NB4 (cell line): Measurements from ENCODE around the gene NUDT4.

Source experiments
- DNase-seq: peaks from one replicate; pipeline ENCODE4 v3.0.0; 2010; ENCODE audit warnings: low read depth
- H3K4me3 ChIP-seq: one replicate; pipeline ENCODE4 v1.5.1; 2011; ENCODE audit warnings: mild to moderate bottlenecking, low read depth, low read length, moderate library complexity
- CTCF ChIP-seq: IDR thresholded peaks from one replicate; pipeline ENCODE4 v1.5.1; 2012; ENCODE audit warnings: low read depth, low read length
- MAX ChIP-seq: IDR thresholded peaks from 2 replicates; pipeline ENCODE4 v1.6.1; 2011; ENCODE audit warnings: low read depth, low read length
- MYC ChIP-seq: IDR thresholded peaks from 2 replicates; pipeline ENCODE4 v1.6.1; 2011; ENCODE audit warnings: low read depth, low read length
- POLR2A ChIP-seq: IDR thresholded peaks from 2 replicates; pipeline ENCODE4 v1.6.1; 2011; ENCODE audit warnings: mild to moderate bottlenecking; ENCODE audit not compliant: insufficient read length; ENCODE audit errors: extremely low read depth

NUDT4 gene

GRCh38 chr12:93377252-93378195 is at the start of gene NUDT4:
TSS of gene NUDT4 (plus strand) at chr12:93377925. CDS start at chr12:93378323, 398 bp downstream.
- H3K4me3 ChIP-seq, result peak within 1 kb of the TSS; percentile 85
- peak; percentile 66 for TF ChIP-seq MAX
- TF ChIP-seq MYC, result peak; percentile 59
- peak; percentile 85 for TF ChIP-seq POLR2A
- TF ChIP-seq CTCF, result no peak
- peak; percentile 99 for DNase-seq

- DNase-seq, result no peak
- TF ChIP-seq MYC (no peak), MAX (no peak), POLR2A (no peak), CTCF (no peak)
Observed at GRCh38 chr12:93333054-93333453, 44.7 kb upstream of the NUDT4 start.

GRCh38 chr12:93333828-93334227 is 43.9 kb upstream of the NUDT4 start:
- TF ChIP-seq POLR2A, result no peak
- no peak for TF ChIP-seq MYC
- TF ChIP-seq CTCF, result no peak
- DNase-seq, result no peak
- H3K4me3 ChIP-seq, result no peak overlapping the region

More at GRCh38 chr12:93333054-93333453, 44.7 kb upstream of the NUDT4 start:
- H3K4me3 ChIP-seq, result no peak overlapping the region

GRCh38 chr12:93335603-93336162 is 42.0 kb upstream of the NUDT4 start:
- no peak overlapping the region for H3K4me3 ChIP-seq
- no peak for DNase-seq
- TF ChIP-seq CTCF (no peak), MYC (no peak), POLR2A (no peak), MAX (no peak)

- TF ChIP-seq CTCF, result no peak
- TF ChIP-seq POLR2A, result no peak
- TF ChIP-seq MYC, result no peak
- TF ChIP-seq MAX, result no peak
- no peak for DNase-seq
Observed at GRCh38 chr12:93336291-93336741, 41.4 kb upstream of the NUDT4 start.

More at GRCh38 chr12:93336291-93336741, 41.4 kb upstream of the NUDT4 start:
- no peak overlapping the region for H3K4me3 ChIP-seq
